SK-N-SH treated with all-trans-retinoic acid at 6 μM for 48 hours (cell line): ENCODE measurements around the gene SCAP.

Experiments
- ATAC-seq: fragments of 200-7000 bp; cut with Tn5 transposase; 3 replicates; pipeline ENCODE4 v1.9.1; 2020; ENCODE audit warnings: mild to moderate bottlenecking, moderate library complexity
- ARNTL ChIP-seq: fragments of 450-650 bp; formaldehyde crosslinking; IDR thresholded peaks from 2 replicates; pipeline ENCODE4 v1.5.0; 2020; ENCODE audit warnings: low read depth, mild to moderate bottlenecking, moderate library complexity, borderline replicate concordance
- BACH2 ChIP-seq: fragments of 250-450 bp; sonication (Bioruptor Pico); IDR thresholded peaks from 2 replicates; pipeline ENCODE4 v1.9.0; 2021; ENCODE audit warnings: mild to moderate bottlenecking, borderline replicate concordance
- CREB5 ChIP-seq: fragments of 250-450 bp; sonication (Bioruptor Pico); IDR thresholded peaks from 2 replicates; pipeline ENCODE4 v1.5.1; 2020; ENCODE audit warnings: low read depth, mild to moderate bottlenecking, moderate library complexity
- CSDC2 ChIP-seq: fragments of 250-450 bp; sonication (Bioruptor Pico); IDR thresholded peaks from 2 replicates; pipeline ENCODE4 v1.5.0; 2020; ENCODE audit warnings: mild to moderate bottlenecking, moderate library complexity
- CSRNP3 ChIP-seq: fragments of 250-450 bp; sonication (Bioruptor Pico); IDR thresholded peaks from 2 replicates; pipeline ENCODE4 v1.5.1; 2021; ENCODE audit warnings: mild to moderate bottlenecking, moderate library complexity
- ESRRG ChIP-seq: fragments of 250-450 bp; sonication (Bioruptor Pico); IDR thresholded peaks from 2 replicates; pipeline ENCODE4 v1.6.1; 2021; ENCODE audit warnings: mild to moderate bottlenecking
- GLIS3 ChIP-seq: fragments of 250-450 bp; sonication (Bioruptor Pico); IDR thresholded peaks from 2 replicates; pipeline ENCODE4 v1.5.0; 2020; ENCODE audit warnings: mild to moderate bottlenecking, moderate library complexity
- ISL1 ChIP-seq: fragments of 250-450 bp; sonication (Bioruptor Pico); IDR thresholded peaks from 2 replicates; pipeline ENCODE4 v2.1.2; 2022; ENCODE audit warnings: mild to moderate bottlenecking, moderate library complexity
- OSR1 ChIP-seq: fragments of 250-450 bp; sonication (Bioruptor Pico); IDR thresholded peaks from 2 replicates; pipeline ENCODE4 v1.8.0; 2022; ENCODE audit warnings: moderate library complexity, mild to moderate bottlenecking, inconsistent platforms
- POU6F1 ChIP-seq: fragments of 250-450 bp; sonication (Bioruptor Pico); IDR thresholded peaks from 2 replicates; pipeline ENCODE4 v1.8.0; 2021; ENCODE audit warnings: low read depth, mild to moderate bottlenecking, moderate library complexity, borderline replicate concordance
- RARB ChIP-seq: fragments of 250-450 bp; sonication (Bioruptor Pico); IDR thresholded peaks from 2 replicates; pipeline ENCODE4 v1.8.0; 2021; ENCODE audit warnings: mild to moderate bottlenecking, moderate library complexity
- SNAI2 ChIP-seq: fragments of 250-450 bp; sonication (Bioruptor Pico); IDR thresholded peaks from 2 replicates; pipeline ENCODE4 v1.5.0; 2020; ENCODE audit warnings: mild to moderate bottlenecking, moderate library complexity
- TCF4 ChIP-seq: fragments of 250-450 bp; sonication (Bioruptor Pico); IDR thresholded peaks from 2 replicates; pipeline ENCODE4 v1.8.0; 2021; ENCODE audit warnings: mild to moderate bottlenecking, moderate library complexity, borderline replicate concordance
- TOX ChIP-seq: fragments of 250-450 bp; sonication (Bioruptor Pico); IDR thresholded peaks from 2 replicates; pipeline ENCODE4 v1.8.0; 2021; ENCODE audit warnings: mild to moderate bottlenecking, moderate library complexity, borderline replicate concordance
- TSHZ2 ChIP-seq: fragments of 250-450 bp; sonication (Bioruptor Pico); IDR thresholded peaks from 2 replicates; pipeline ENCODE4 v1.5.0; 2020; ENCODE audit warnings: mild to moderate bottlenecking, moderate library complexity
- ZC3H10 ChIP-seq: fragments of 250-450 bp; sonication (Bioruptor Pico); IDR thresholded peaks from 2 replicates; pipeline ENCODE4 v1.5.1; 2021; ENCODE audit warnings: mild to moderate bottlenecking, moderate library complexity
- ZFP3 ChIP-seq: fragments of 250-450 bp; sonication (Bioruptor Pico); IDR thresholded peaks from 2 replicates; pipeline ENCODE4 v1.5.0; 2020; ENCODE audit warnings: mild to moderate bottlenecking, moderate library complexity
- ZFP30 ChIP-seq: fragments of 450-650 bp; formaldehyde crosslinking; IDR thresholded peaks from 2 replicates; pipeline ENCODE4 v1.5.0; 2022; ENCODE audit warnings: mild to moderate bottlenecking, moderate library complexity
- ZNF565 ChIP-seq: fragments of 450-650 bp; formaldehyde crosslinking; conservative IDR thresholded peaks from 2 replicates; pipeline ENCODE4 v1.5.0; 2020; ENCODE audit warnings: low read depth, mild to moderate bottlenecking, moderate library complexity
- ZNF70 ChIP-seq: fragments of 450-650 bp; formaldehyde crosslinking; IDR thresholded peaks from 2 replicates; pipeline ENCODE4 v1.5.0; 2020; ENCODE audit warnings: mild to moderate bottlenecking, moderate library complexity
- ZNF8 ChIP-seq: fragments of 450-650 bp; formaldehyde crosslinking; IDR thresholded peaks from 2 replicates; pipeline ENCODE4 v1.5.0; 2020; ENCODE audit warnings: mild to moderate bottlenecking, moderate library complexity
- TF ChIP-seq, protein P1 (sequence below): fragments of 250-450 bp; sonication (Bioruptor Pico); IDR thresholded peaks from 2 replicates; pipeline ENCODE4 v1.8.0; 2020; ENCODE audit warnings: mild to moderate bottlenecking, moderate library complexity, borderline replicate concordance

SCAP gene

DNA sequence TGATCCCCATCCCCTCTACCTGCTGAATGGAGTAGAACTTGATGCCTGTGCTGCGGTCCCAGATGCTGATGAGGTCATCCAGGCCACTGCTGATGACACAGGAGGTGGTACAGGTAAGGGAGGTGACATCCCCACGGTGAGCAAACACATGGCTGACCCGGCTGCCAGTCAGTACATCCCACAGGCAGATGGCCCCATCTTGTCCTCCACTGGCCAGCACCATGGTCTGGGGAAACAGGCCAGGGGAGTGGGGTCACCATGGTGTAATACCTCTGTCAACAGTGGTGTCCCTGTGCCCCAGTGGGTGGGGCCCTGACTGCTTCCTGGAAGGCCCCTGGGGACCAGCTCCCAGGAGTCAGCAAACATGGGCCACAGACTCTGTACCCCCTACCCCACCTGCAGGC, 61.6 kb downstream of the SCAP start:
- ATAC-seq, result no peak
- TF ChIP-seq TSHZ2 (CRISPR knock-in tag) (no peak), SNAI2 (CRISPR knock-in tag) (no peak), ZNF565 (CRISPR knock-in tag) (no peak), RARB (CRISPR knock-in tag) (no peak), ZNF70 (CRISPR knock-in tag) (no peak), ISL1 (CRISPR knock-in tag) (no peak), CREB5 (CRISPR knock-in tag) (no peak), ZFP3 (CRISPR knock-in tag) (no peak), CSRNP3 (CRISPR knock-in tag) (no peak), OSR1 (CRISPR knock-in tag) (no peak), ZFP30 (CRISPR knock-in tag) (no peak), TCF4 (CRISPR knock-in tag) (no peak), ZNF8 (CRISPR knock-in tag) (no peak), TOX (CRISPR knock-in tag) (no peak), CSDC2 (CRISPR knock-in tag) (no peak), ESRRG (CRISPR knock-in tag) (no peak), GLIS3 (CRISPR knock-in tag) (no peak), POU6F1 (CRISPR knock-in tag) (no peak)
- TF ChIP-seq, protein P1, sequence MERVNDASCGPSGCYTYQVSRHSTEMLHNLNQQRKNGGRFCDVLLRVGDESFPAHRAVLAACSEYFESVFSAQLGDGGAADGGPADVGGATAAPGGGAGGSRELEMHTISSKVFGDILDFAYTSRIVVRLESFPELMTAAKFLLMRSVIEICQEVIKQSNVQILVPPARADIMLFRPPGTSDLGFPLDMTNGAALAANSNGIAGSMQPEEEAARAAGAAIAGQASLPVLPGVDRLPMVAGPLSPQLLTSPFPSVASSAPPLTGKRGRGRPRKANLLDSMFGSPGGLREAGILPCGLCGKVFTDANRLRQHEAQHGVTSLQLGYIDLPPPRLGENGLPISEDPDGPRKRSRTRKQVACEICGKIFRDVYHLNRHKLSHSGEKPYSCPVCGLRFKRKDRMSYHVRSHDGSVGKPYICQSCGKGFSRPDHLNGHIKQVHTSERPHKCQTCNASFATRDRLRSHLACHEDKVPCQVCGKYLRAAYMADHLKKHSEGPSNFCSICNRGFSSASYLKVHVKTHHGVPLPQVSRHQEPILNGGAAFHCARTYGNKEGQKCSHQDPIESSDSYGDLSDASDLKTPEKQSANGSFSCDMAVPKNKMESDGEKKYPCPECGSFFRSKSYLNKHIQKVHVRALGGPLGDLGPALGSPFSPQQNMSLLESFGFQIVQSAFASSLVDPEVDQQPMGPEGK (CRISPR knock-in tag), result no peak

- ATAC-seq, result no peak
- TF ChIP-seq RARB (CRISPR knock-in tag) (no peak), ZNF8 (CRISPR knock-in tag) (no peak), ZFP30 (CRISPR knock-in tag) (no peak), ZFP3 (CRISPR knock-in tag) (no peak), TSHZ2 (CRISPR knock-in tag) (no peak), ARNTL (CRISPR knock-in tag) (no peak), ZNF70 (CRISPR knock-in tag) (no peak), ISL1 (CRISPR knock-in tag) (no peak), ESRRG (CRISPR knock-in tag) (no peak), ZNF565 (CRISPR knock-in tag) (no peak), BACH2 (CRISPR knock-in tag) (no peak), POU6F1 (CRISPR knock-in tag) (no peak), CREB5 (CRISPR knock-in tag) (no peak), ZC3H10 (no peak)
Measured at GRCh38 chr3:47413751-47414150, 62.0 kb downstream of the SCAP start.
